ENCODE data around the gene LTBP2.

GRCh38 chr14:74533576-74533975 lies 78.5 kb downstream of the LTBP2 start:
- TF ChIP-seq POLR2A (IDR thresholded peaks at IDR 0.05) (no peak), CTCF (IDR thresholded peaks at IDR 0.05) (no peak)

Data from thyroid gland (tissue), 4 donors.